T-cell (primary cell): Measurements from ENCODE around the gene CCDC136. TPM values are rescaled to one million over a fixed set of nuclear protein-coding genes. Genes with fewer than 3 reads are reported as not detected.

Experiments
- ATAC-seq, 4 experiments: fragments of 200-7000 bp in 3 of 4; fragments of 150-1000 bp in 1 of 4; cut with Tn5 transposase; replicated peaks in 1 of 4; 1 replicate in 3 of 4; 2 replicates in 1 of 4; pipeline ENCODE4 v1.10.0; 2021; ENCODE audit warnings: moderate library complexity in 3 of 4, mild to moderate bottlenecking in 2 of 4, moderate number of reproducible peaks in 1 of 4
- CTCF ChIA-PET, 2 donors: fragments of 300-600 bp; sonication (Branson Sonifier 250); formaldehyde crosslinking; loops; one replicate each; lab custom pipeline; 2022; ENCODE audit warnings: antibody characterized with exemption in 2 of 2; lab: Charles Lee
- POLR2A ChIA-PET, 2 donors: fragments of 300-600 bp; sonication (Branson Sonifier 250); formaldehyde crosslinking; loops; one replicate each; lab custom pipeline; 2022; ENCODE audit warnings: antibody characterized with exemption in 2 of 2; lab: Charles Lee
- DNase-seq, 35 experiments: peaks; one replicate each; pipeline versions ENCODE4 v3.0.0 to v3.0.0-alpha.2; 2013 to 2023
- H3K27ac ChIP-seq: one replicate; pipeline ENCODE4 v1.5.1; 2013; ENCODE audit warnings: low read length
- H3K27me3 ChIP-seq, 2 experiments: replicated peaks in 1 of 2; 1 replicate in 1 of 2; 2 replicates in 1 of 2; pipeline versions ENCODE4 v1.6.1 to v1.7.0; 2013; ENCODE audit warnings: low read length in 1 of 2, mixed read lengths in 1 of 2; ENCODE audit not compliant: control insufficient read depth in 2 of 2, insufficient read depth in 2 of 2; ENCODE audit errors: extremely low read depth in 1 of 2
- H3K36me3 ChIP-seq, 2 donors: 1 replicate in 1 of 2; 2 replicates in 1 of 2; pipeline versions ENCODE4 v1.6.1 to v1.7.0; 2013; ENCODE audit warnings: low read length in 1 of 2; ENCODE audit not compliant: control insufficient read depth in 2 of 2, insufficient read depth in 1 of 2; ENCODE audit errors: extremely low read depth in 1 of 2
- H3K4me1 ChIP-seq, 2 experiments: 1 replicate in 1 of 2; 2 replicates in 1 of 2; pipeline versions ENCODE4 v1.6.1 to v1.7.0; 2013; ENCODE audit warnings: low read length in 2 of 2, mixed read lengths in 1 of 2; ENCODE audit not compliant: insufficient read depth in 2 of 2, control insufficient read depth in 1 of 2; ENCODE audit errors: extremely low read depth in 1 of 2
- H3K4me3 ChIP-seq, 2 donors: 1 replicate in 1 of 2; 2 replicates in 1 of 2; pipeline versions ENCODE4 v1.5.1 to v1.7.0; 2013; ENCODE audit warnings: mild to moderate bottlenecking in 2 of 2, low read length in 1 of 2, moderate library complexity in 1 of 2; ENCODE audit not compliant: control insufficient read depth in 1 of 2; ENCODE audit errors: extremely low read depth in 1 of 2
- H3K9me3 ChIP-seq: 2 replicates; pipeline ENCODE4 v1.7.0; 2013
- H3K27ac Mint-ChIP-seq, 2 donors: one replicate each; pipeline ENCODE4 v1.8.0; 2020 to 2021; ENCODE audit warnings: mild to moderate bottlenecking in 2 of 2, mixed read lengths in 2 of 2
- H3K27me3 Mint-ChIP-seq, 2 donors: one replicate each; pipeline ENCODE4 v1.8.0; 2021 to 2022; ENCODE audit warnings: mixed read lengths in 2 of 2
- H3K36me3 Mint-ChIP-seq: one replicate; pipeline ENCODE4 v1.8.0; 2021; ENCODE audit warnings: mixed read lengths
- H3K4me1 Mint-ChIP-seq, 3 donors: one replicate each; pipeline ENCODE4 v1.8.0; 2020 to 2022; ENCODE audit warnings: mixed read lengths in 3 of 3, mild to moderate bottlenecking in 1 of 3
- H3K4me3 Mint-ChIP-seq, 3 donors: one replicate each; pipeline ENCODE4 v1.8.0; 2020 to 2022; ENCODE audit warnings: mild to moderate bottlenecking in 3 of 3, mixed read lengths in 3 of 3, moderate library complexity in 3 of 3
- H3K9me3 Mint-ChIP-seq, 3 donors: one replicate each; pipeline ENCODE4 v1.8.0; 2020 to 2022; ENCODE audit warnings: mixed read lengths in 3 of 3
- WGBS: methylation state at CpG from one replicate; pipeline ENCODE4 v1.1.5; 2013; ENCODE audit warnings: missing lambda C conversion rate; ENCODE audit not compliant: insufficient coverage; 5-methylcytosine and 5-hydroxymethylcytosine counted together
- total RNA-seq, 35 experiments: library from RNA in 6 of 35; stranded (reverse) in 6 of 35; fragments of 120-200 nt in 1 of 35; gene quantifications; one replicate each; pipeline versions ENCODE4 v1.2.1 to v1.2.4 and lab custom pipeline; 2013 to 2026

The CCDC136 gene
- total RNA-seq, 5 donors from 2014 or later (not counting 1 experiment from before 2014, with no cell fraction given) = 7.6 to 15.7 (median 14.6) TPM

GRCh38 chr7:128814499-128814898 lies 22.7 kb downstream of the CCDC136 start:
- Mint-ChIP-seq H3K4me3 (no peak overlapping the region), H3K9me3 (no peaks in the 10 kb centered on the region), H3K4me1 (peaks cover 0 to 5% (median 0%) of the 10 kb centered on the region in 3 donors), H3K27me3 (peaks cover 0 to 4% of the 10 kb centered on the region in 2 donors), H3K36me3 (no peaks in the 10 kb centered on the region), H3K27ac (no peak overlapping the region)
- ChIA-PET CTCF (no interaction called here), POLR2A (no interaction called here)
- no peak overlapping the region for H3K4me3 ChIP-seq
- ATAC-seq = no peak
- H3K27ac ChIP-seq = no peak overlapping the region
- H3K4me1 ChIP-seq = peaks cover 0 to 4% of the 10 kb centered on the region in 2 experiments
- H3K27me3 ChIP-seq = no peaks in the 10 kb centered on the region
- no peaks in the 10 kb centered on the region for H3K9me3 ChIP-seq
- no peaks in the 10 kb centered on the region for H3K36me3 ChIP-seq
- DNase-seq = no peak
- 96% methylated on average over 4 of the region's 6 CpGs for WGBS

GRCh38 chr7:128815289-128815942 lies 23.6 kb downstream of the CCDC136 start:
- Mint-ChIP-seq H3K4me1 (peaks cover 4 to 13% (median 6%) of the 10 kb centered on the region in 3 donors), H3K27ac (no peak overlapping the region), H3K9me3 (no peaks in the 10 kb centered on the region), H3K36me3 (no peaks in the 10 kb centered on the region), H3K4me3 (no peak overlapping the region), H3K27me3 (peaks cover 0 to 4% of the 10 kb centered on the region in 2 donors)
- CTCF ChIA-PET = interaction anchor here in 1 of 2 donors (0.8 kb wide), 1 partner anchor 68 kb away, joined by 3 read pairs; no protein-coding TSS in a partner anchor
- Histone ChIP-seq H3K4me3 (no peak overlapping the region), H3K4me1 (peaks cover 0 to 12% of the 10 kb centered on the region in 2 experiments), H3K27me3 (no peaks in the 10 kb centered on the region), H3K36me3 (no peaks in the 10 kb centered on the region), H3K27ac (no peak overlapping the region), H3K9me3 (no peaks in the 10 kb centered on the region)
- DNase-seq (no peak), ATAC-seq (no peak)
- whole genome bisulfite sequencing = 83% methylated on average over 1 of the region's 7 CpGs
- POLR2A ChIA-PET = no interaction called here

GRCh38 chr7:128818694-128819093 lies 26.9 kb downstream of the CCDC136 start:
- no CpG with 5 or more reads among the region's 3 CpGs for WGBS
- Mint-ChIP-seq H3K4me3 (no peak overlapping the region), H3K9me3 (no peaks in the 10 kb centered on the region), H3K36me3 (no peaks in the 10 kb centered on the region), H3K4me1 (peaks cover 7 to 13% (median 9%) of the 10 kb centered on the region in 3 donors), H3K27ac (no peak overlapping the region), H3K27me3 (peaks cover 1 to 4% of the 10 kb centered on the region in 2 donors)
- CTCF ChIA-PET = no interaction called here
- POLR2A ChIA-PET = interaction anchor here in 1 of 2 donors (0.6 kb wide), 1 partner anchor 471 kb away, joined by 3 read pairs; no protein-coding TSS in a partner anchor
- ATAC-seq (no peak), DNase-seq (no peak)
- Histone ChIP-seq H3K4me1 (peaks cover 0 to 14% of the 10 kb centered on the region in 2 experiments), H3K4me3 (no peak overlapping the region), H3K36me3 (no peaks in the 10 kb centered on the region), H3K27ac (no peak overlapping the region), H3K27me3 (no peaks in the 10 kb centered on the region), H3K9me3 (no peaks in the 10 kb centered on the region)

GRCh38 chr7:128821724-128822123 lies 30.0 kb downstream of the CCDC136 start:
- H3K4me1 ChIP-seq = peaks cover 0 to 14% of the 10 kb centered on the region in 2 experiments
- 100% methylated on average over 3 of the region's 4 CpGs for WGBS
- Mint-ChIP-seq H3K4me1 (peaks cover 7 to 13% (median 9%) of the 10 kb centered on the region in 3 donors), H3K27me3 (peaks cover 13 to 15% of the 10 kb centered on the region in 2 donors), H3K4me3 (no peak overlapping the region), H3K27ac (no peak overlapping the region), H3K9me3 (no peaks in the 10 kb centered on the region), H3K36me3 (no peaks in the 10 kb centered on the region)
- ChIA-PET POLR2A (no interaction called here), CTCF (no interaction called here)
- no peak for ATAC-seq
- no peaks in the 10 kb centered on the region for H3K9me3 ChIP-seq
- no peak overlapping the region for H3K4me3 ChIP-seq
- DNase-seq = no peak
- no peaks in the 10 kb centered on the region for H3K36me3 ChIP-seq
- H3K27me3 ChIP-seq = peaks cover 0 to 12% of the 10 kb centered on the region in 2 experiments
- H3K27ac ChIP-seq = no peak overlapping the region

GRCh38 chr7:128826512-128826911 lies 34.7 kb downstream of the CCDC136 start:
- peaks cover 2 to 20% of the 10 kb centered on the region in 2 experiments for H3K4me1 ChIP-seq
- Mint-ChIP-seq H3K4me1 (peaks cover 12 to 15% (median 14%) of the 10 kb centered on the region in 3 donors), H3K27me3 (peaks cover 34 to 53% of the 10 kb centered on the region in 2 donors), H3K4me3 (no peak overlapping the region), H3K9me3 (no peaks in the 10 kb centered on the region), H3K36me3 (no peaks in the 10 kb centered on the region), H3K27ac (no peak overlapping the region)
- CTCF ChIA-PET = no interaction called here
- no CpG with 5 or more reads among the region's 4 CpGs for WGBS
- no peaks in the 10 kb centered on the region for H3K36me3 ChIP-seq
- POLR2A ChIA-PET = no interaction called here
- DNase-seq (no peak), ATAC-seq (no peak)
- H3K27ac ChIP-seq = no peak overlapping the region
- no peak overlapping the region for H3K4me3 ChIP-seq
- no peaks in the 10 kb centered on the region for H3K9me3 ChIP-seq
- H3K27me3 ChIP-seq = peaks cover 0 to 56% of the 10 kb centered on the region in 2 experiments

GRCh38 chr7:128826916-128827247 lies 35.1 kb downstream of the CCDC136 start:
- Histone ChIP-seq H3K4me1 (peaks cover 2 to 24% of the 10 kb centered on the region in 2 experiments), H3K36me3 (no peaks in the 10 kb centered on the region), H3K27ac (no peak overlapping the region), H3K27me3 (peaks cover 0 to 60% of the 10 kb centered on the region in 2 experiments), H3K4me3 (no peak overlapping the region), H3K9me3 (no peaks in the 10 kb centered on the region)
- ChIA-PET CTCF (no interaction called here), POLR2A (no interaction called here)
- Mint-ChIP-seq H3K27ac (no peak overlapping the region), H3K27me3 (peaks cover 34 to 55% of the 10 kb centered on the region in 2 donors), H3K4me3 (no peak overlapping the region), H3K36me3 (no peaks in the 10 kb centered on the region), H3K9me3 (no peaks in the 10 kb centered on the region), H3K4me1 (peaks cover 12 to 18% (median 15%) of the 10 kb centered on the region in 3 donors)
- WGBS = no CpG with 5 or more reads among the region's 1 CpG
- no peak for DNase-seq
- ATAC-seq = no peak
